Caco-2 (cell line): ENCODE data around the gene GADD45G. TPM values are rescaled to one million over a fixed set of nuclear protein-coding genes. Genes with fewer than 3 reads are reported as not detected.

ENCODE experiments used
- BruUV-seq: library from RNA; stranded (reverse); fragments of 400-500 nt; replicated peaks from 2 replicates; lab custom pipeline; 2021; lab: Mats Ljungman, UMichigan
- CTCF ChIA-PET: fragments of 300-600 bp; sonication (Branson Sonifier 250); formaldehyde crosslinking; loops from one replicate; lab custom pipeline; 2022; ENCODE audit warnings: antibody characterized with exemption; lab: Charles Lee
- POLR2A ChIA-PET: fragments of 300-600 bp; sonication (Branson Sonifier 250); formaldehyde crosslinking; loops from one replicate; lab custom pipeline; 2022; ENCODE audit warnings: antibody characterized with exemption; lab: Charles Lee
- DNase-seq, 2 experiments: peaks; one replicate each; pipeline versions ENCODE4 v3.0.0 to v3.0.0-alpha.2; 2020 to 2022
- H3K27me3 ChIP-seq: replicated peaks from 2 replicates; pipeline ENCODE4 v1.6.0; 2011; ENCODE audit warnings: low read length; ENCODE audit not compliant: control insufficient read depth, insufficient read depth
- H3K36me3 ChIP-seq: 2 replicates; pipeline ENCODE4 v1.5.1; 2011; ENCODE audit warnings: low read length; ENCODE audit not compliant: control insufficient read depth, insufficient read depth
- H3K4me1 ChIP-seq: fragments of 250-450 bp; sonication (Bioruptor Pico); 2 replicates; pipeline ENCODE4 v1.5.1; 2020; ENCODE audit warnings: mild to moderate bottlenecking
- H3K4me3 ChIP-seq: 2 replicates; pipeline ENCODE4 v1.5.1; 2011; ENCODE audit warnings: low read depth, mild to moderate bottlenecking, control low read depth, low read length
- H3K9me3 ChIP-seq: fragments of 250-450 bp; sonication (Bioruptor Pico); 2 replicates; pipeline ENCODE4 v1.5.1; 2020; ENCODE audit warnings: mild to moderate bottlenecking, moderate library complexity
- H3K27ac Mint-ChIP-seq: one replicate; pipeline ENCODE4 v1.8.0; 2022; ENCODE audit warnings: mixed read lengths; ENCODE audit not compliant: unreplicated experiment
- H3K27me3 Mint-ChIP-seq: one replicate; pipeline ENCODE4 v1.8.0; 2022; ENCODE audit warnings: mixed read lengths; ENCODE audit not compliant: insufficient read depth, unreplicated experiment
- H3K36me3 Mint-ChIP-seq: one replicate; pipeline ENCODE4 v1.8.0; 2022; ENCODE audit warnings: mild to moderate bottlenecking, mixed read lengths; ENCODE audit not compliant: insufficient read depth, unreplicated experiment
- H3K4me1 Mint-ChIP-seq: one replicate; pipeline ENCODE4 v1.8.0; 2022; ENCODE audit warnings: low read depth, mixed read lengths; ENCODE audit not compliant: unreplicated experiment
- H3K4me3 Mint-ChIP-seq: one replicate; pipeline ENCODE4 v1.8.0; 2022; ENCODE audit warnings: mild to moderate bottlenecking, moderate library complexity, mixed read lengths; ENCODE audit not compliant: unreplicated experiment
- H3K9me3 Mint-ChIP-seq: one replicate; pipeline ENCODE4 v1.8.0; 2022; ENCODE audit warnings: mixed read lengths; ENCODE audit not compliant: unreplicated experiment
- intact Hi-C: fragments of 100-400 bp; cut with micrococcal nuclease; formaldehyde crosslinking; loops from one replicate; pipeline ENCODE4 v1.10.0; 2022; ENCODE audit not compliant: unreplicated experiment
- total RNA-seq: library from RNA; stranded (reverse); gene quantifications from 2 replicates; pipeline ENCODE4 v1.2.3, GENCODE V29; 2022
- TF ChIP-seq, protein P1 (sequence below), 2 experiments: fragments of 200-600 bp in 1 of 2; IDR thresholded peaks; 1 replicate in 1 of 2; 2 replicates in 1 of 2; pipeline versions ENCODE4 v1.5.1 to v1.8.0; 2011 to 2022; ENCODE audit warnings: antibody characterized with exemption in 1 of 2, control low read depth in 1 of 2, inconsistent platforms in 1 of 2, low read depth in 1 of 2, low read length in 1 of 2, mild to moderate bottlenecking in 1 of 2, moderate library complexity in 1 of 2; ENCODE audit not compliant: insufficient read depth in 1 of 2, severe bottlenecking in 1 of 2, unreplicated experiment in 1 of 2

The GADD45G gene
- total RNA-seq, 1 experiment from 2014 or later, result 3.7 TPM

DNA sequence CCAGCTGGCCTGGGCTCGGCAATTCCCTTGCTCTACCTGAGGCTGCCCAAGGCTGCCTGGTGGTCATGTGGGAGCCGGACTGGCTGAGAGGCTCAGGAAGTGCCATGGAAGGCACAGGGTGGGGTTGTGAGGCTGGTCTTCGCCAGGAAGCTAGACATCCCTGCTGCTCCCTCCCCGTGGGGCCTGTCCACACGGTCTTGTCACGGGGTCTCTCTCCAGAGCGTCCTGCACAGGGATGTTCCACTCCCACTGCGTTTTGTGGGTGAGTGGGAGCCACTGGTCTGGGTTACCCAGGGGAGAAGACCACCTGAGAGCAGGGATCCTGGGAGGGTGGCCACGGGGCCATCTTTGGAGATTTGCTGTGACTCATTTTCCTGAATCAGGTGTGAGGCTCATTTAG, 11.6 kb downstream of the GADD45G start:
- no peaks in the 10 kb centered on the region for H3K36me3 ChIP-seq
- H3K4me1 ChIP-seq, result no peaks in the 10 kb centered on the region
- Mint-ChIP-seq H3K4me1 (no peaks in the 10 kb centered on the region), H3K9me3 (no peaks in the 10 kb centered on the region), H3K36me3 (no peaks in the 10 kb centered on the region), H3K27ac (no peak overlapping the region), H3K4me3 (no peak overlapping the region), H3K27me3 (no peaks in the 10 kb centered on the region)
- POLR2A ChIA-PET, result no interaction called here
- CTCF ChIA-PET, result no interaction called here
- no peaks in the 10 kb centered on the region for H3K27me3 ChIP-seq
- H3K9me3 ChIP-seq, result no peaks in the 10 kb centered on the region
- DNase-seq, result no peak
- TF ChIP-seq, protein P1, sequence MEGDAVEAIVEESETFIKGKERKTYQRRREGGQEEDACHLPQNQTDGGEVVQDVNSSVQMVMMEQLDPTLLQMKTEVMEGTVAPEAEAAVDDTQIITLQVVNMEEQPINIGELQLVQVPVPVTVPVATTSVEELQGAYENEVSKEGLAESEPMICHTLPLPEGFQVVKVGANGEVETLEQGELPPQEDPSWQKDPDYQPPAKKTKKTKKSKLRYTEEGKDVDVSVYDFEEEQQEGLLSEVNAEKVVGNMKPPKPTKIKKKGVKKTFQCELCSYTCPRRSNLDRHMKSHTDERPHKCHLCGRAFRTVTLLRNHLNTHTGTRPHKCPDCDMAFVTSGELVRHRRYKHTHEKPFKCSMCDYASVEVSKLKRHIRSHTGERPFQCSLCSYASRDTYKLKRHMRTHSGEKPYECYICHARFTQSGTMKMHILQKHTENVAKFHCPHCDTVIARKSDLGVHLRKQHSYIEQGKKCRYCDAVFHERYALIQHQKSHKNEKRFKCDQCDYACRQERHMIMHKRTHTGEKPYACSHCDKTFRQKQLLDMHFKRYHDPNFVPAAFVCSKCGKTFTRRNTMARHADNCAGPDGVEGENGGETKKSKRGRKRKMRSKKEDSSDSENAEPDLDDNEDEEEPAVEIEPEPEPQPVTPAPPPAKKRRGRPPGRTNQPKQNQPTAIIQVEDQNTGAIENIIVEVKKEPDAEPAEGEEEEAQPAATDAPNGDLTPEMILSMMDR (IDR thresholded peaks at IDR 0.05; ENCODE audit: insufficient read depth in 1 of 2, low read depth in 1 of 2, low read length in 1 of 2, severe bottlenecking in 1 of 2, unreplicated experiment in 1 of 2), result no peak
- no TSS peak for BruUV-seq
- intact Hi-C loops, result no loop called here
- no peak overlapping the region for H3K4me3 ChIP-seq

DNA sequence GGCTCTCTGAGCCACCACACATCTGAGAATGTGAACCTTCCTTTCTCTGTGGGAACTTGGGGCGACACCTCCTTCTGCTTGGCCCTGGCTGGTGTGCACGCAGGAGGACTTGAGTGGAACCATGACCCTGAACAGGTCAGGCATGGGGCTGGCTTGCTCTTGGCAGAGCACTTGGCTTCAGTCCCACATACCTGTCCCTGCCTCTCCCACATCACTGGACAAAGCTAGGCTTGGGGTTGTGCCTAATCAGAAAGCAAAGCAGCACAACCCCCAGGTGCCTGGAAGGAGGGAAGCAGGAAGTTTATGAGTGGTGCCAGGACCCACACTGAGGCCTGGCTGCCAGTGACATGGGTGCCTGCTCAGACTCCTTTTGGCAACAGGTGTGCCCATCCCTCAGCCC, 13.2 kb downstream of the GADD45G start:
- DNase-seq, result no peak
- TF ChIP-seq, protein P1 (IDR thresholded peaks at IDR 0.05; ENCODE audit: insufficient read depth in 1 of 2, low read depth in 1 of 2, low read length in 1 of 2, severe bottlenecking in 1 of 2, unreplicated experiment in 1 of 2), result no peak
- H3K4me1 Mint-ChIP-seq, result no peaks in the 10 kb centered on the region

DNA sequence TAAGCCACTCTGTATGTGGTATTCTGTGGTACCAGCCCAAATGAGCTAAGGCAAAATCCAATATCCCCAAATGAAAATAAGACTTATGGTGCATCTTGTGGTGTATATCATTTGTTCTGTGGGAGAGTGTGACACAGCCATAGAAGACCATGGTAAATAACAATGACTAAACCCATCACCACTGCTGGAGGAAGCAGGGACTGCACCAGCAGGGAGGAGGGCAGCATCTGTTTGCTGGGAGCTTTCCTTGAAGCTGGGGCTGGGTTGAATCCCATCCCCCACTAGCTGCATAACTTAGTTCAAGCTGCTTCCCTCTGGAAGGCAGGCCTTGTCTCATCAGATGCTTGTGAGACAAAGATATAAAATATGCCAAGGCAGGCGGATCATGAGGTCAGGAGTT, 14.2 kb downstream of the GADD45G start:
- H3K36me3 ChIP-seq, result no peaks in the 10 kb centered on the region
- no peaks in the 10 kb centered on the region for H3K9me3 ChIP-seq
- BruUV-seq, result no TSS peak
- ChIA-PET CTCF (no interaction called here), POLR2A (no interaction called here)
- H3K4me3 ChIP-seq, result no peak overlapping the region
- Mint-ChIP-seq H3K36me3 (no peaks in the 10 kb centered on the region), H3K4me3 (no peak overlapping the region), H3K27me3 (no peaks in the 10 kb centered on the region), H3K27ac (no peak overlapping the region), H3K4me1 (no peaks in the 10 kb centered on the region), H3K9me3 (no peaks in the 10 kb centered on the region)
- intact Hi-C loops, result no loop called here
- H3K4me1 ChIP-seq, result no peaks in the 10 kb centered on the region
- TF ChIP-seq, protein P1 (IDR thresholded peaks at IDR 0.05; ENCODE audit: insufficient read depth in 1 of 2, low read depth in 1 of 2, low read length in 1 of 2, severe bottlenecking in 1 of 2, unreplicated experiment in 1 of 2), result no peak
- DNase-seq, result no peak
- H3K27me3 ChIP-seq, result no peaks in the 10 kb centered on the region

More for the DNA sequence above, 13.2 kb downstream of the GADD45G start:
- ChIA-PET CTCF (no interaction called here), POLR2A (no interaction called here)
- no TSS peak for BruUV-seq
- H3K36me3 ChIP-seq, result no peaks in the 10 kb centered on the region
- Mint-ChIP-seq H3K27ac (no peak overlapping the region), H3K9me3 (no peaks in the 10 kb centered on the region), H3K36me3 (no peaks in the 10 kb centered on the region), H3K27me3 (no peaks in the 10 kb centered on the region), H3K4me3 (no peak overlapping the region)
- no peaks in the 10 kb centered on the region for H3K4me1 ChIP-seq
- H3K9me3 ChIP-seq, result no peaks in the 10 kb centered on the region
- intact Hi-C loops, result no loop called here
- no peaks in the 10 kb centered on the region for H3K27me3 ChIP-seq
- no peak overlapping the region for H3K4me3 ChIP-seq
